Breast epithelium (tissue), 3 donors: Measurements from ENCODE around the gene CPED1.

Experiments used
- POLR2A ChIP-seq: fragments of 450-650 bp; IDR thresholded peaks from one replicate; pipeline ENCODE4 v1.6.1; 2016; ENCODE audit warnings: antibody characterized with exemption, mild to moderate bottlenecking, moderate library complexity
- TF ChIP-seq, protein P1 (sequence below), 3 donors: fragments of 450-650 bp; IDR thresholded peaks; one replicate each; pipeline ENCODE4 v1.5.1; 2016 to 2017; ENCODE audit warnings: antibody characterized with exemption in 3 of 3, mild to moderate bottlenecking in 3 of 3, moderate library complexity in 3 of 3

DNA sequence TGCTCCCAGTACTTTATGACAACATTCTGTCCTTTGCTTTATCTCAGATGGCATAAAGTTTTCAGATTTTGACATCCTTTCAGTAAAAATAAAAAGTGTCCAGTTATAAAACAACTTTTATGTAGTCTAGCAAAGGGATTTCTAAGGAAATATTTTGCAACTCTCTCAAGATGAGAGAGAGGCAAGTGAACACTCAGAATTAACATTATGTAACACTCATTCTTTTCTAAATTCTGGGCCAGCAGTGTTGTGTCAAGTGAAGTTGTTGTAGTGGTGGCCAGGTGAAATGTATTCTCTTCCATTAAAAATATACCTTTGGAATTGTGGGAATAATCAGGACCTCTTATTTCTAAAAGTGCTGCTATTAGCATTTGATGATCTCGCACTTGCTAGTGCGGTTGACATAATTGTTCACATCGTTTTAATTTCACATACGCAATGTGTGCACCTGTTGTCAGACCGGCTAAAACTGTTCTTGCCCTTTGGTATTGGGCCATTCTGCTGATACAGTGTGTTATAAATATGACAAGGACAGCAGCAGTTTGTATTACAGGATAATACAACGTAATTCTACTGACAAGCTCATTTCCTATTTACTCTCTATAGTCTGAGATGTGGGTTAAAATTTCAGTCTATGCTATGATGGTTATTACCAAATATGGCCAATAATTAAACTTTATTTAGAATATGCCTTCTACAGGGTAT lies 23.8 kb downstream of the CPED1 start:
- TF ChIP-seq, protein P1, sequence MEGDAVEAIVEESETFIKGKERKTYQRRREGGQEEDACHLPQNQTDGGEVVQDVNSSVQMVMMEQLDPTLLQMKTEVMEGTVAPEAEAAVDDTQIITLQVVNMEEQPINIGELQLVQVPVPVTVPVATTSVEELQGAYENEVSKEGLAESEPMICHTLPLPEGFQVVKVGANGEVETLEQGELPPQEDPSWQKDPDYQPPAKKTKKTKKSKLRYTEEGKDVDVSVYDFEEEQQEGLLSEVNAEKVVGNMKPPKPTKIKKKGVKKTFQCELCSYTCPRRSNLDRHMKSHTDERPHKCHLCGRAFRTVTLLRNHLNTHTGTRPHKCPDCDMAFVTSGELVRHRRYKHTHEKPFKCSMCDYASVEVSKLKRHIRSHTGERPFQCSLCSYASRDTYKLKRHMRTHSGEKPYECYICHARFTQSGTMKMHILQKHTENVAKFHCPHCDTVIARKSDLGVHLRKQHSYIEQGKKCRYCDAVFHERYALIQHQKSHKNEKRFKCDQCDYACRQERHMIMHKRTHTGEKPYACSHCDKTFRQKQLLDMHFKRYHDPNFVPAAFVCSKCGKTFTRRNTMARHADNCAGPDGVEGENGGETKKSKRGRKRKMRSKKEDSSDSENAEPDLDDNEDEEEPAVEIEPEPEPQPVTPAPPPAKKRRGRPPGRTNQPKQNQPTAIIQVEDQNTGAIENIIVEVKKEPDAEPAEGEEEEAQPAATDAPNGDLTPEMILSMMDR (IDR thresholded peaks at IDR 0.05), result no peak
- no peak for TF ChIP-seq POLR2A
